GM12878 (cell line): ENCODE results near the gene MAGI1. TPM values are rescaled to one million over a fixed set of nuclear protein-coding genes. Genes with fewer than 3 reads are reported as not detected.

Experiments used
- ATAC-seq: fragments of 200-7000 bp; cut with Tn5 transposase; 3 replicates; pipeline ENCODE4 v1.9.1; 2020; ENCODE audit warnings: mild to moderate bottlenecking, moderate library complexity
- BruUV-seq: library from RNA; stranded (reverse); fragments of 400-500 nt; replicated peaks from 2 replicates; lab custom pipeline; 2021; lab: Mats Ljungman, UMichigan
- CTCF ChIA-PET: fragments of 300-600 bp; sonication (Branson Sonifier 250); formaldehyde crosslinking; extraction: SDS; loops from one replicate; lab custom pipeline; 2021; ENCODE audit warnings: inconsistent platforms; lab: Yijun Ruan, JAX
- POLR2A ChIA-PET: fragments of 350-600 bp; formaldehyde crosslinking; extraction: SDS; loops from one replicate; lab custom pipeline; 2021; ENCODE audit warnings: inconsistent platforms; lab: Charles Lee
- RAD21 ChIA-PET: fragments of 300-600 bp; sonication (Branson Sonifier 250); formaldehyde crosslinking; loops from one replicate; lab custom pipeline; 2023; ENCODE audit warnings: antibody characterized with exemption; ENCODE audit not compliant: unreplicated experiment; lab: Charles Lee
- SMC1A ChIA-PET: fragments of 300-600 bp; sonication (Branson Sonifier 250); formaldehyde crosslinking; loops from one replicate; lab custom pipeline; 2023; ENCODE audit not compliant: unreplicated experiment, uncharacterized antibody; lab: Charles Lee
- DNase-seq: peaks from one replicate; pipeline ENCODE4 v3.0.0-alpha.2; 2011; ENCODE audit warnings: low read depth, low spot score
- FAIRE-seq: peaks from 3 replicates; lab custom pipeline; 2011; peaks lifted over from hg19 to GRCh38; lab: Jason Lieb, UNC
- H2AFZ ChIP-seq: 2 replicates; pipeline ENCODE4 v1.6.0; 2011; ENCODE audit warnings: low read depth, low read length, control low read depth; ENCODE audit not compliant: control insufficient read depth
- H3K27ac ChIP-seq: 2 replicates; pipeline ENCODE4 v1.5.1; 2011; ENCODE audit warnings: control low read depth; ENCODE audit not compliant: control insufficient read depth, insufficient read depth
- H3K27me3 ChIP-seq, 2 experiments: replicated peaks in 1 of 2; 2 replicates each; pipeline versions ENCODE4 v1.6.0 to v1.6.1; 2011; ENCODE audit warnings: low read length in 1 of 2; ENCODE audit not compliant: control insufficient read depth in 2 of 2, insufficient read depth in 2 of 2
- H3K36me3 ChIP-seq, 2 experiments: 2 replicates each; pipeline ENCODE4 v1.5.1; 2011; ENCODE audit warnings: low read length in 1 of 2; ENCODE audit not compliant: control insufficient read depth in 2 of 2, insufficient read depth in 2 of 2
- H3K4me1 ChIP-seq: 2 replicates; pipeline ENCODE4 v1.6.1; 2011; ENCODE audit warnings: mild to moderate bottlenecking, low read length, moderate library complexity, mixed read lengths; ENCODE audit not compliant: control insufficient read depth, insufficient read depth
- H3K4me2 ChIP-seq: 2 replicates; pipeline ENCODE4 v1.6.0; 2011; ENCODE audit warnings: control low read depth; ENCODE audit not compliant: control insufficient read depth, insufficient read depth
- H3K4me3 ChIP-seq: fragments of 200-600 bp; sonication (generic); 2 replicates; pipeline ENCODE4 v1.5.1; 2016
- H3K79me2 ChIP-seq: 2 replicates; pipeline ENCODE4 v1.6.0; 2011; ENCODE audit warnings: low read length; ENCODE audit not compliant: control insufficient read depth, insufficient read depth
- H3K9ac ChIP-seq: 2 replicates; pipeline ENCODE4 v1.8.0; 2011; ENCODE audit warnings: low read length, control low read depth, mixed read lengths; ENCODE audit not compliant: control insufficient read depth, insufficient read depth
- H3K9me3 ChIP-seq: replicated peaks from 3 replicates; pipeline ENCODE4 v1.5.1; 2011; ENCODE audit warnings: mild to moderate bottlenecking, low read length; ENCODE audit not compliant: control insufficient read depth, insufficient read depth
- H4K20me1 ChIP-seq: 2 replicates; pipeline ENCODE4 v1.6.0; 2011; ENCODE audit not compliant: control insufficient read depth, insufficient read depth
- BACH1 ChIP-seq: fragments of 450-650 bp; IDR thresholded peaks from 2 replicates; pipeline ENCODE4 v1.6.1; 2017; ENCODE audit warnings: mild to moderate bottlenecking, borderline replicate concordance
- CHD1 ChIP-seq: IDR thresholded peaks from 2 replicates; pipeline ENCODE4 v1.6.1; 2012; ENCODE audit warnings: low read depth, low read length, improper control_type of control experiment
- CTCF ChIP-seq, 3 experiments: IDR thresholded peaks in 2 of 3; conservative IDR thresholded peaks in 1 of 3; 2 replicates each; pipeline ENCODE4 v1.5.1; 2011; ENCODE audit warnings: low read depth in 3 of 3, low read length in 3 of 3, mild to moderate bottlenecking in 3 of 3, control low read depth in 2 of 3, moderate library complexity in 2 of 3, inconsistent platforms in 1 of 3, mixed read lengths in 1 of 3; ENCODE audit not compliant: control insufficient read depth in 2 of 3, insufficient read depth in 1 of 3; ENCODE audit errors: extremely low read depth in 1 of 3
- E2F8 ChIP-seq: fragments of 450-650 bp; IDR thresholded peaks from 2 replicates; pipeline ENCODE4 v1.6.1; 2018; ENCODE audit warnings: mild to moderate bottlenecking, low read depth, moderate library complexity; ENCODE audit not compliant: partially characterized antibody
- ESRRA ChIP-seq: IDR thresholded peaks from 2 replicates; pipeline ENCODE4 v1.6.1; 2012; ENCODE audit warnings: mild to moderate bottlenecking, low read length, improper control_type of control experiment
- HDAC2 ChIP-seq: fragments of 200-600 bp; sonication (generic); IDR thresholded peaks from 2 replicates; pipeline ENCODE4 v1.6.1; 2017
- IRF4 ChIP-seq: IDR thresholded peaks from 2 replicates; pipeline ENCODE4 v1.6.1; 2011; ENCODE audit warnings: low read depth, low read length
- MAX ChIP-seq: IDR thresholded peaks from 2 replicates; pipeline ENCODE4 v1.6.1; 2012; ENCODE audit warnings: low read depth, low read length, improper control_type of control experiment
- MEF2A ChIP-seq: IDR thresholded peaks from 2 replicates; pipeline ENCODE4 v1.6.1; 2011; ENCODE audit warnings: low read depth, mild to moderate bottlenecking, low read length, moderate library complexity; ENCODE audit not compliant: insufficient read depth
- NFYA ChIP-seq: IDR thresholded peaks from 2 replicates; pipeline ENCODE4 v1.6.1; 2011; ENCODE audit warnings: low read depth, mild to moderate bottlenecking, low read length, improper control_type of control experiment, borderline replicate concordance
- PML ChIP-seq: IDR thresholded peaks from 2 replicates; pipeline ENCODE4 v1.6.1; 2012; ENCODE audit warnings: low read length, inconsistent platforms
- SIN3A ChIP-seq: IDR thresholded peaks from 2 replicates; pipeline ENCODE4 v1.6.1; 2012; ENCODE audit warnings: low read depth, low read length, improper control_type of control experiment
- SMARCA5 ChIP-seq: fragments of 450-650 bp; IDR thresholded peaks from 2 replicates; pipeline ENCODE4 v1.6.1; 2017; ENCODE audit warnings: mild to moderate bottlenecking
- ZNF384 ChIP-seq: IDR thresholded peaks from 2 replicates; pipeline ENCODE4 v1.6.1; 2012; ENCODE audit warnings: low read depth, mild to moderate bottlenecking, low read length, improper control_type of control experiment, borderline replicate concordance
- ZZZ3 ChIP-seq: IDR thresholded peaks from 2 replicates; pipeline ENCODE4 v1.6.1; 2011; ENCODE audit warnings: low read depth; ENCODE audit not compliant: control insufficient read depth, insufficient read length
- WGBS: methylation state at CpG from one replicate; pipeline ENCODE4 v1.1.6; 2016; ENCODE audit warnings: low lambda C conversion rate; ENCODE audit not compliant: insufficient replicate concordance, insufficient coverage; ENCODE audit errors: missing lambda C conversion rate; 5-methylcytosine and 5-hydroxymethylcytosine counted together
- in situ Hi-C: fragments of 300-500 bp; cut with MboI; formaldehyde crosslinking; loops from 9 replicates; pipeline ENCODE4 v1.14.3; 2018; ENCODE audit warnings: mixed read lengths
- intact Hi-C: fragments of 100-400 bp; cut with micrococcal nuclease; formaldehyde crosslinking; loops from one replicate; pipeline ENCODE4 v1.14.2; 2022; ENCODE audit not compliant: unreplicated experiment
- polyA plus RNA-seq, 11 experiments: library from polyadenylated mRNA; depleted of rRNA in 4 of 11; unstranded in 6 of 11; stranded (reverse) in 5 of 11; fragments of >200 nt; fragmentation: Nextera tagmentation in 4 of 11; fragmentation: Illumina TruSeq in 1 of 11; extraction: Ambion mirVana in 4 of 11; extraction: Trizol in 1 of 11; gene quantifications; 1 replicate in 1 of 11; 2 replicates in 10 of 11; pipeline versions ENCODE4 v1.2.1 to v1.2.3, GENCODE V29; 2011 to 2016; ENCODE audit warnings: inconsistent platforms in 2 of 11, missing spikeins in 2 of 11, low read depth in 1 of 11
- total RNA-seq, 4 experiments: library from RNA; depleted of rRNA in 3 of 4; stranded (reverse); fragments of >200 nt in 3 of 4; fragmentation: Illumina TruSeq in 1 of 4; extraction: Trizol in 1 of 4; gene quantifications; 2 replicates each; pipeline versions ENCODE4 v1.2.1 to v1.2.3, GENCODE V29; 2013 to 2021
- TF ChIP-seq, protein P1 (sequence below): IDR thresholded peaks from 2 replicates; pipeline ENCODE4 v1.6.1; 2011; ENCODE audit warnings: low read depth, mild to moderate bottlenecking, low read length, moderate library complexity, borderline replicate concordance; ENCODE audit errors: extremely low read depth
- TF ChIP-seq, protein P2 (sequence below): fragments of 450-650 bp; IDR thresholded peaks from 2 replicates; pipeline ENCODE4 v1.6.1; 2017; ENCODE audit warnings: mild to moderate bottlenecking, moderate library complexity

The MAGI1 gene
- total and polyA plus RNA-seq, 10 of the 15 experiments (the other 5 are each of a cell fraction or from before 2014, with no cell fraction given) = 0.02 to 3.3 (median 0.29) TPM; not detected in 1

DNA sequence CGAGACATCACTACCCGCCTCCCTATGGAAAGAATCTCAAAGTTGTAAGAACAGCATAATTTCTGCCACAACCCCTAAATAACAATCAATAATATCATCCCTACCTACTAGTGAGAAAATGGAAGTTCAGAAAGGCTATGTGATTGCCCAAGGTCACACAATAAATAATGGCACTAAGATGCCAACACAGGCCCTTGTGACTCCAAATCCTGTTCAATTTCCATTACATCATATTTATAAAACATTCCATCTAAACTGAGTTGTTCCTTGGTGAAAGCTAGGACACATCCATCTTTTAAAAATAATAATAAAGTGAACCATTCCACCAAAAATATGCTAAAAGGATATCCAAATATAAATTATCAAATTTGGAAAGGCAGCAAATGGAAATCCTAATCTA, 144.6 kb downstream of the MAGI1 start:
- no peaks in the 10 kb centered on the region for H3K27me3 ChIP-seq
- in situ Hi-C loops = no loop called here
- ChIA-PET CTCF (no interaction called here), RAD21 (no interaction called here), SMC1A (no interaction called here), POLR2A (no interaction called here)
- H3K9me3 ChIP-seq = no peaks in the 10 kb centered on the region
- no peak for FAIRE-seq
- intact Hi-C loops = no loop called here
- no peak overlapping the region for H3K4me2 ChIP-seq
- H3K4me3 ChIP-seq = no peak overlapping the region
- no peak overlapping the region for H3K9ac ChIP-seq
- H3K4me1 ChIP-seq = no peaks in the 10 kb centered on the region
- WGBS = 25% methylated on average over 2 of the region's 2 CpGs
- no peak for ATAC-seq
- no TSS peak for BruUV-seq
- H2AFZ ChIP-seq = no peak overlapping the region
- no peak for DNase-seq
- H3K36me3 ChIP-seq = no peaks in the 10 kb centered on the region
- H4K20me1 ChIP-seq = no peaks in the 10 kb centered on the region
- H3K27ac ChIP-seq = no peak overlapping the region
- no peaks in the 10 kb centered on the region for H3K79me2 ChIP-seq
- no peak for TF ChIP-seq MEF2A
- TF ChIP-seq PML = no peak
- no peak for TF ChIP-seq ZNF384
- TF ChIP-seq SIN3A = no peak
- TF ChIP-seq SMARCA5 = no peak
- TF ChIP-seq E2F8 = no peak
- no peak for TF ChIP-seq ZZZ3
- TF ChIP-seq HDAC2 = no peak
- TF ChIP-seq IRF4 = no peak
- TF ChIP-seq ESRRA = no peak
- TF ChIP-seq CHD1 = no peak
- TF ChIP-seq MAX = no peak
- TF ChIP-seq CTCF (IDR thresholded peaks at IDR 0.05 in 2 of 3, conservative IDR thresholded peaks at IDR 0.05 in 1 of 3; ENCODE audit: control insufficient read depth in 2 of 3, extremely low read depth in 1 of 3, insufficient read depth in 1 of 3, low read depth in 3 of 3, low read length in 3 of 3) = no peak
- TF ChIP-seq, protein P1, sequence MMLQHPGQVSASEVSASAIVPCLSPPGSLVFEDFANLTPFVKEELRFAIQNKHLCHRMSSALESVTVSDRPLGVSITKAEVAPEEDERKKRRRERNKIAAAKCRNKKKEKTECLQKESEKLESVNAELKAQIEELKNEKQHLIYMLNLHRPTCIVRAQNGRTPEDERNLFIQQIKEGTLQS = no peak
- TF ChIP-seq NFYA = no peak
- TF ChIP-seq BACH1 = no peak
- TF ChIP-seq, protein P2, sequence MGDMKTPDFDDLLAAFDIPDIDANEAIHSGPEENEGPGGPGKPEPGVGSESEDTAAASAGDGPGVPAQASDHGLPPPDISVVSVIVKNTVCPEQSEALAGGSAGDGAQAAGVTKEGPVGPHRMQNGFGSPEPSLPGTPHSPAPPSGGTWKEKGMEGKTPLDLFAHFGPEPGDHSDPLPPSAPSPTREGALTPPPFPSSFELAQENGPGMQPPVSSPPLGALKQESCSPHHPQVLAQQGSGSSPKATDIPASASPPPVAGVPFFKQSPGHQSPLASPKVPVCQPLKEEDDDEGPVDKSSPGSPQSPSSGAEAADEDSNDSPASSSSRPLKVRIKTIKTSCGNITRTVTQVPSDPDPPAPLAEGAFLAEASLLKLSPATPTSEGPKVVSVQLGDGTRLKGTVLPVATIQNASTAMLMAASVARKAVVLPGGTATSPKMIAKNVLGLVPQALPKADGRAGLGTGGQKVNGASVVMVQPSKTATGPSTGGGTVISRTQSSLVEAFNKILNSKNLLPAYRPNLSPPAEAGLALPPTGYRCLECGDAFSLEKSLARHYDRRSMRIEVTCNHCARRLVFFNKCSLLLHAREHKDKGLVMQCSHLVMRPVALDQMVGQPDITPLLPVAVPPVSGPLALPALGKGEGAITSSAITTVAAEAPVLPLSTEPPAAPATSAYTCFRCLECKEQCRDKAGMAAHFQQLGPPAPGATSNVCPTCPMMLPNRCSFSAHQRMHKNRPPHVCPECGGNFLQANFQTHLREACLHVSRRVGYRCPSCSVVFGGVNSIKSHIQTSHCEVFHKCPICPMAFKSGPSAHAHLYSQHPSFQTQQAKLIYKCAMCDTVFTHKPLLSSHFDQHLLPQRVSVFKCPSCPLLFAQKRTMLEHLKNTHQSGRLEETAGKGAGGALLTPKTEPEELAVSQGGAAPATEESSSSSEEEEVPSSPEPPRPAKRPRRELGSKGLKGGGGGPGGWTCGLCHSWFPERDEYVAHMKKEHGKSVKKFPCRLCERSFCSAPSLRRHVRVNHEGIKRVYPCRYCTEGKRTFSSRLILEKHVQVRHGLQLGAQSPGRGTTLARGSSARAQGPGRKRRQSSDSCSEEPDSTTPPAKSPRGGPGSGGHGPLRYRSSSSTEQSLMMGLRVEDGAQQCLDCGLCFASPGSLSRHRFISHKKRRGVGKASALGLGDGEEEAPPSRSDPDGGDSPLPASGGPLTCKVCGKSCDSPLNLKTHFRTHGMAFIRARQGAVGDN = no peak
- TF ChIP-seq, all 136 proteins: peak for 0
